Mesenchymal stem cell (in vitro differentiated cells and primary cell): ENCODE results near the gene RYR2.

Experiments used
- DNase-seq: peaks from one replicate; pipeline ENCODE4 v3.0.0-alpha.2; 2013
- H2AFZ ChIP-seq: one replicate; pipeline ENCODE4 v1.6.1; 2013; ENCODE audit warnings: low read depth, mild to moderate bottlenecking, control low read depth, inconsistent platforms, low read length, moderate library complexity
- H2AK5ac ChIP-seq: 2 replicates; pipeline ENCODE4 v1.6.1; 2013; ENCODE audit warnings: low read length, moderate library complexity, mild to moderate bottlenecking, inconsistent platforms; ENCODE audit not compliant: severe bottlenecking
- H2BK120ac ChIP-seq: one replicate; pipeline ENCODE4 v1.6.1; 2013; ENCODE audit warnings: low read depth, mild to moderate bottlenecking, inconsistent platforms, low read length, moderate library complexity
- H2BK12ac ChIP-seq, 2 experiments: one replicate each; pipeline ENCODE4 v1.6.1; 2013; ENCODE audit warnings: inconsistent platforms in 2 of 2, low read length in 2 of 2, mild to moderate bottlenecking in 2 of 2, moderate library complexity in 2 of 2, control low read depth in 1 of 2
- H2BK15ac ChIP-seq: one replicate; pipeline ENCODE4 v1.6.1; 2013; ENCODE audit warnings: mild to moderate bottlenecking, low read depth, inconsistent platforms; ENCODE audit not compliant: poor library complexity, severe bottlenecking
- H2BK5ac ChIP-seq: 2 replicates; pipeline ENCODE4 v1.6.1; 2013; ENCODE audit warnings: low read depth, mild to moderate bottlenecking, low read length, control low read depth, inconsistent platforms; ENCODE audit not compliant: poor library complexity, severe bottlenecking
- H3K14ac ChIP-seq, 2 experiments: one replicate each; pipeline ENCODE4 v1.6.1; 2013; ENCODE audit warnings: inconsistent platforms in 2 of 2, low read length in 2 of 2, control low read depth in 1 of 2, mild to moderate bottlenecking in 1 of 2, moderate library complexity in 1 of 2
- H3K18ac ChIP-seq, 2 experiments: one replicate each; pipeline ENCODE4 v1.6.1; 2013; ENCODE audit warnings: inconsistent platforms in 2 of 2, low read length in 2 of 2, control low read depth in 1 of 2, low read depth in 1 of 2, mild to moderate bottlenecking in 1 of 2
- H3K23ac ChIP-seq, 2 experiments: one replicate each; pipeline ENCODE4 v1.6.1; 2013; ENCODE audit warnings: inconsistent platforms in 2 of 2, low read length in 2 of 2, mild to moderate bottlenecking in 2 of 2, moderate library complexity in 2 of 2, control low read depth in 1 of 2
- H3K27ac ChIP-seq: 2 replicates; pipeline ENCODE4 v1.5.1; 2013; ENCODE audit warnings: mild to moderate bottlenecking, moderate library complexity, low read length, control low read depth, inconsistent platforms; ENCODE audit not compliant: poor library complexity, severe bottlenecking
- H3K27me3 ChIP-seq, 2 experiments: 2 replicates each; pipeline versions ENCODE4 v1.6.1 to v1.7.0; 2013; ENCODE audit warnings: low read length in 2 of 2, mild to moderate bottlenecking in 2 of 2, moderate library complexity in 2 of 2, control low read depth in 1 of 2, inconsistent platforms in 1 of 2; ENCODE audit not compliant: control insufficient read depth in 1 of 2, insufficient read depth in 1 of 2
- H3K36me3 ChIP-seq, 2 experiments: 2 replicates each; pipeline versions ENCODE4 v1.6.1 to v1.7.0; 2013; ENCODE audit warnings: low read length in 2 of 2, control low read depth in 1 of 2, inconsistent platforms in 1 of 2, low read depth in 1 of 2, mild to moderate bottlenecking in 1 of 2; ENCODE audit not compliant: insufficient read depth in 2 of 2, control insufficient read depth in 1 of 2
- H3K4ac ChIP-seq, 2 experiments: one replicate each; pipeline ENCODE4 v1.6.1; 2013; ENCODE audit warnings: inconsistent platforms in 2 of 2, low read length in 2 of 2, mild to moderate bottlenecking in 2 of 2, moderate library complexity in 2 of 2, control low read depth in 1 of 2, low read depth in 1 of 2
- H3K4me1 ChIP-seq: 2 replicates; pipeline ENCODE4 v1.6.1; 2013; ENCODE audit warnings: low read depth, low read length, control low read depth; ENCODE audit not compliant: control insufficient read depth, insufficient read depth
- H3K4me2 ChIP-seq: 2 replicates; pipeline ENCODE4 v1.6.1; 2013; ENCODE audit warnings: low read length, mild to moderate bottlenecking, inconsistent platforms; ENCODE audit not compliant: poor library complexity, severe bottlenecking
- H3K4me3 ChIP-seq, 2 experiments: 2 replicates each; pipeline versions ENCODE4 v1.5.1 to v1.7.0; 2013; ENCODE audit warnings: low read length in 2 of 2, mild to moderate bottlenecking in 2 of 2, control low read depth in 1 of 2, low read depth in 1 of 2; ENCODE audit not compliant: insufficient read depth in 1 of 2
- H3K79me1 ChIP-seq: replicated peaks from 2 replicates; pipeline ENCODE4 v1.6.1; 2013; ENCODE audit warnings: mild to moderate bottlenecking, control low read depth, low read length, inconsistent platforms; ENCODE audit not compliant: poor library complexity, severe bottlenecking
- H3K9ac ChIP-seq: 2 replicates; pipeline ENCODE4 v1.7.0; 2013; ENCODE audit warnings: mild to moderate bottlenecking, low read length, moderate library complexity
- H3K9me3 ChIP-seq: 2 replicates; pipeline ENCODE4 v1.7.0; 2013; ENCODE audit warnings: mild to moderate bottlenecking, low read length; ENCODE audit not compliant: control insufficient read depth
- H4K8ac ChIP-seq: one replicate; pipeline ENCODE4 v1.6.1; 2013; ENCODE audit warnings: inconsistent platforms, mild to moderate bottlenecking, low read length, moderate library complexity
- H4K91ac ChIP-seq: one replicate; pipeline ENCODE4 v1.6.1; 2013; ENCODE audit warnings: mild to moderate bottlenecking, low read length, inconsistent platforms
- WGBS: methylation state at CpG from one replicate; pipeline ENCODE4 v1.1.7; 2013; ENCODE audit warnings: mixed read lengths; 5-methylcytosine and 5-hydroxymethylcytosine counted together

Gene RYR2

GRCh38 chr1:237527761-237528160 lies 485.8 kb downstream of the RYR2 start:
- no peak overlapping the region for H2BK15ac ChIP-seq
- 96% methylated on average over 3 of the region's 4 CpGs for WGBS
- H3K79me1 ChIP-seq: no peaks in the 10 kb centered on the region
- H3K9ac ChIP-seq: no peak overlapping the region
- H3K23ac ChIP-seq: no peak overlapping the region
- no peak overlapping the region for H4K8ac ChIP-seq
- no peak overlapping the region for H3K4me2 ChIP-seq
- H4K91ac ChIP-seq: no peak overlapping the region
- H3K36me3 ChIP-seq: no peaks in the 10 kb centered on the region
- H3K27me3 ChIP-seq: no peaks in the 10 kb centered on the region
- H2BK120ac ChIP-seq: no peak overlapping the region
- no peak overlapping the region for H3K18ac ChIP-seq
- no peak overlapping the region for H2BK12ac ChIP-seq
- H3K9me3 ChIP-seq: peaks cover 15% of the 10 kb centered on the region
- no peak overlapping the region for H3K27ac ChIP-seq
- no peak overlapping the region for H2AK5ac ChIP-seq
- no peak for DNase-seq
- H2BK5ac ChIP-seq: no peak overlapping the region
- H3K4me1 ChIP-seq: no peaks in the 10 kb centered on the region
- H3K14ac ChIP-seq: no peak overlapping the region
- H2AFZ ChIP-seq: no peak overlapping the region
- no peak overlapping the region for H3K4ac ChIP-seq
- no peak overlapping the region for H3K4me3 ChIP-seq

- Histone ChIP-seq H2AFZ (no peak overlapping the region), H4K91ac (no peak overlapping the region), H3K4ac (no peak overlapping the region), H4K8ac (no peak overlapping the region), H2BK5ac (no peak overlapping the region), H3K23ac (no peak overlapping the region), H3K4me1 (no peaks in the 10 kb centered on the region), H2AK5ac (no peak overlapping the region), H3K27ac (no peak overlapping the region), H3K9me3 (peaks cover 15% of the 10 kb centered on the region), H3K79me1 (no peaks in the 10 kb centered on the region), H3K9ac (no peak overlapping the region), H2BK15ac (no peak overlapping the region), H2BK12ac (no peak overlapping the region), H3K14ac (no peak overlapping the region), H2BK120ac (no peak overlapping the region), H3K4me3 (no peak overlapping the region), H3K18ac (no peak overlapping the region), H3K36me3 (no peaks in the 10 kb centered on the region), H3K4me2 (no peak overlapping the region), H3K27me3 (no peaks in the 10 kb centered on the region)
- WGBS: 92% methylated on average over 1 of the region's 2 CpGs
- DNase-seq: no peak
Observed at GRCh38 chr1:237528545-237528944, 486.6 kb downstream of the RYR2 start.

DNA sequence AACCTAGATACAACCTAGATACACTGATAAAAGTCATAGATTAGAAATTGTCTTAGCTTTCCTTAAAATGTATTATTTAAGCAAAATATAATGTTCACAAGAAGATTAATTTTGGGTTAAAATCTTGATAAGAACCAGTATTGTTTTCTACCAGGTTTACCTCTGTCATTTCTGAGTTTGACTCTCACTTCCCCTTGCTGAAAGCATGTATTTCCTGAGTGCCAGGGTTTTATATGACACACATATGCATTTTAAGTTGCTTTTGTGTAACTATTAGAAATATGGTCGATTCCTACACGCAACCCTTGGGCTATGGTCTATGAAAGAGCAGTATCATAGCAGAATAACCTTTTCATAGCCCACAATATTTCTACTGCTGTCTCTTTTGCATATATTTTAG lies 497.1 kb downstream of the RYR2 start:
- H3K9me3 ChIP-seq: no peaks in the 10 kb centered on the region
- no peak overlapping the region for H3K4me3 ChIP-seq
- H3K9ac ChIP-seq: no peak overlapping the region
- H3K4ac ChIP-seq: no peak overlapping the region
- H3K18ac ChIP-seq: no peak overlapping the region
- H4K91ac ChIP-seq: no peak overlapping the region
- no peak overlapping the region for H3K27ac ChIP-seq
- H3K4me2 ChIP-seq: no peak overlapping the region
- H3K36me3 ChIP-seq: no peaks in the 10 kb centered on the region
- no peaks in the 10 kb centered on the region for H3K27me3 ChIP-seq
- H3K79me1 ChIP-seq: no peaks in the 10 kb centered on the region
- DNase-seq: no peak
- H3K4me1 ChIP-seq: no peaks in the 10 kb centered on the region
- H2BK12ac ChIP-seq: no peak overlapping the region
- H2AK5ac ChIP-seq: no peak overlapping the region
- no peak overlapping the region for H2BK5ac ChIP-seq
- no peak overlapping the region for H3K14ac ChIP-seq
- no peak overlapping the region for H4K8ac ChIP-seq
- H3K23ac ChIP-seq: no peak overlapping the region
- H2BK120ac ChIP-seq: no peak overlapping the region
- H2BK15ac ChIP-seq: no peak overlapping the region
- WGBS: 60% methylated on average over 1 of the region's 2 CpGs
- H2AFZ ChIP-seq: no peak overlapping the region

DNA sequence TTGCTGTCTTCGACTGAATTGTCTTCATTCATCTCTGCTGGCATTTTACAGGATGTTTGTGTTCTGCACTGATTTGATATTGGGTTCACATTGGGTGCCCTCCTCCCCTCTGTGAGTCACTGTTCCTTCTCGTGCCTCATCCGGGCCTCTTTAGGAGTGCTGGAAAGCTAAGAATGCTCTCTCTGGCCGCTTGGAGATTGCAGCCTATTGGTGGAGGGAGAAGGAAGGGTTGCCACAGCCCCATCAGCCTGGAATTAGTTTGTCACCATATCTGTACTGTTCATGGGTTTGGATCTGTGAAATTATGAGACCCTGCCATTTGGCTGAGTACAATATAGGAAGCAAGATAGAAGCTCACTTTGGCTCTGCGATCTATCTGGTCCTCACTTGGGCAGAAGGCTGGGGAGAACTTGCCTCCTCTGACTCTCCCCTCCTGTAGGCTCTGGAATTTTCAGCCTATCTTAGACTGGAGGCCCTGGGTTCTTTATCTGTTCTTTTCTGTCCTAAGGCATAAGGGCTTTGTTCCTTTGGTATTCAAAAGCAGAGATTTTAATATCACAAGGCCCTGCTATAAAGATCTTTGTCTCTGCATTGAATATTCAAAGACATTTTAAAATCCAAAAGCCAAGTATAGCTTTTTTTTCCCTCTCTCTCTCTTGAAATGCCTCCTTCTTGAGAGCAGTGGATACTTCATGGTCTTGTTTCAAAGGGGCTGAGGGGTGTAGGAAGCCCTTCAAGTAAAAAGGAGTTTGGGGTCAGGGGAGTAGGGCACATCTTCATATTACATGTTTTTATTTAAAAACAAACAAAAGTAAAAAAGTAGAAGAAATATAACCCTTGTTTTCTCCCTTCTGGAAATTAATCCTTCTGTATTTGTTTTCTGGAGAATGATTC lies 500.8 kb downstream of the RYR2 start:
- Histone ChIP-seq H3K36me3 (no peaks in the 10 kb centered on the region), H3K18ac (no peak overlapping the region), H4K8ac (no peak overlapping the region), H2BK120ac (no peak overlapping the region), H2BK5ac (no peak overlapping the region), H4K91ac (no peak overlapping the region), H3K4me3 (no peak overlapping the region), H3K27me3 (no peaks in the 10 kb centered on the region), H2BK12ac (no peak overlapping the region), H3K9me3 (no peaks in the 10 kb centered on the region), H3K9ac (no peak overlapping the region), H2AK5ac (no peak overlapping the region), H3K79me1 (no peaks in the 10 kb centered on the region), H3K23ac (no peak overlapping the region), H3K4ac (no peak overlapping the region), H3K27ac (no peak overlapping the region), H2AFZ (no peak overlapping the region), H2BK15ac (no peak overlapping the region), H3K4me2 (no peak overlapping the region), H3K4me1 (no peaks in the 10 kb centered on the region), H3K14ac (no peak overlapping the region)
- 45% methylated on average over 5 of the region's 5 CpGs for WGBS
- DNase-seq: no peak
